Esophagus squamous epithelium (tissue), 4 donors: ENCODE data around the gene ZNF44.

Experiments
- POLR2A ChIP-seq, 4 donors: fragments of 450-650 bp; IDR thresholded peaks; one replicate each; pipeline ENCODE4 v1.6.1; 2017; ENCODE audit warnings: antibody characterized with exemption in 4 of 4, mild to moderate bottlenecking in 4 of 4, moderate library complexity in 3 of 4
- TF ChIP-seq, protein P1 (sequence below), 6 experiments: fragments of 450-650 bp in 4 of 6; fragments of 200-600 bp in 2 of 6; sonication (generic) in 2 of 6; IDR thresholded peaks; one replicate each; pipeline ENCODE4 v1.5.1; 2016 to 2019; ENCODE audit warnings: antibody characterized with exemption in 6 of 6, mild to moderate bottlenecking in 4 of 6, moderate library complexity in 4 of 6

DNA sequence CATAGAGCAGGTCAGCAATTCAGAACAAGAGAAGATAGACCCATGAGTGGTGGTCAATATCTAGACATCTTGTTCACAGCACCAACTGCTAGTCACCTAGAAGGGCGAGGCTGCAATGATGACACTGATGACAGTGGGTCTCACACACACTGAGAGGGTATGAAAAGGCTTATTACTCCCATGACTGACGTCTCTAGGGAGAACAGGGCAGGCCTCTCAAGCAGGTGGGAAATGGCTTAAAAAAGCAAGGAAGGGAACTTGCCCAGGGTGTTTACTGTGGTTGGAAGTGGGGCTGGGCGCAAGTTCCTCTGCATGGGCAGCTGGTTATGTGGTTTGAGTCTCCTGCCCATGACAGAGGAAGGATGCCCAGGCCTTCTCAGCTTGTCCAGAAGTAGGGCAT is 33.8 kb downstream of the ZNF44 start:
- TF ChIP-seq POLR2A (IDR thresholded peaks at IDR 0.05) = no peak
- TF ChIP-seq, protein P1, sequence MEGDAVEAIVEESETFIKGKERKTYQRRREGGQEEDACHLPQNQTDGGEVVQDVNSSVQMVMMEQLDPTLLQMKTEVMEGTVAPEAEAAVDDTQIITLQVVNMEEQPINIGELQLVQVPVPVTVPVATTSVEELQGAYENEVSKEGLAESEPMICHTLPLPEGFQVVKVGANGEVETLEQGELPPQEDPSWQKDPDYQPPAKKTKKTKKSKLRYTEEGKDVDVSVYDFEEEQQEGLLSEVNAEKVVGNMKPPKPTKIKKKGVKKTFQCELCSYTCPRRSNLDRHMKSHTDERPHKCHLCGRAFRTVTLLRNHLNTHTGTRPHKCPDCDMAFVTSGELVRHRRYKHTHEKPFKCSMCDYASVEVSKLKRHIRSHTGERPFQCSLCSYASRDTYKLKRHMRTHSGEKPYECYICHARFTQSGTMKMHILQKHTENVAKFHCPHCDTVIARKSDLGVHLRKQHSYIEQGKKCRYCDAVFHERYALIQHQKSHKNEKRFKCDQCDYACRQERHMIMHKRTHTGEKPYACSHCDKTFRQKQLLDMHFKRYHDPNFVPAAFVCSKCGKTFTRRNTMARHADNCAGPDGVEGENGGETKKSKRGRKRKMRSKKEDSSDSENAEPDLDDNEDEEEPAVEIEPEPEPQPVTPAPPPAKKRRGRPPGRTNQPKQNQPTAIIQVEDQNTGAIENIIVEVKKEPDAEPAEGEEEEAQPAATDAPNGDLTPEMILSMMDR (IDR thresholded peaks at IDR 0.05) = no peak
